HepG2 (cell line): ENCODE measurements around the gene PLK2. TPM values are rescaled to one million over a fixed set of nuclear protein-coding genes. Genes with fewer than 3 reads are reported as not detected.

Experiments used
- ATAC-seq: fragments of 200-7000 bp; cut with Tn5 transposase; 3 replicates; pipeline ENCODE4 v1.9.1; 2020; ENCODE audit warnings: mild to moderate bottlenecking, moderate library complexity
- BruUV-seq: library from RNA; stranded (reverse); fragments of 400-500 nt; replicated peaks from 2 replicates; lab custom pipeline; 2021; lab: Mats Ljungman, UMichigan
- CTCF ChIA-PET: fragments of 300-600 bp; formaldehyde crosslinking; extraction: SDS; loops from one replicate; lab custom pipeline; 2021; ENCODE audit warnings: low total read pairs, inconsistent platforms, low intra/inter-chr PET ratio; lab: Yijun Ruan, JAX
- POLR2A ChIA-PET: fragments of 350-600 bp; sonication (Branson Sonifier 250); formaldehyde crosslinking; loops from one replicate; lab custom pipeline; 2020; ENCODE audit warnings: antibody characterized with exemption, inconsistent platforms; lab: Yijun Ruan, JAX
- DNase-seq: peaks from one replicate; pipeline ENCODE4 v3.0.0-alpha.2; 2015; ENCODE audit warnings: low spot score
- FAIRE-seq: peaks from 3 replicates; lab custom pipeline; 2011; peaks lifted over from hg19 to GRCh38; lab: Jason Lieb, UNC
- H2AFZ ChIP-seq: one replicate; pipeline ENCODE4 v1.6.1; 2011; ENCODE audit warnings: low read length, inconsistent platforms
- H3K27ac ChIP-seq: fragments of 300-600 bp; 3 replicates; pipeline ENCODE4 v1.8.0; 2011; ENCODE audit warnings: mixed run types, mild to moderate bottlenecking, mixed read lengths, low read length, inconsistent platforms; ENCODE audit not compliant: insufficient read depth; ENCODE audit errors: extremely low read length
- H3K27me3 ChIP-seq, 2 experiments: fragments of 200-600 bp in 1 of 2; 2 replicates in 1 of 2; 3 replicates in 1 of 2; pipeline versions ENCODE4 v1.6.0 to v1.8.0; 2011; ENCODE audit warnings: low read length in 2 of 2, mild to moderate bottlenecking in 2 of 2, moderate library complexity in 2 of 2, inconsistent platforms in 1 of 2; ENCODE audit not compliant: insufficient read depth in 2 of 2, control insufficient read depth in 1 of 2
- H3K36me3 ChIP-seq, 2 experiments: fragments of 200-600 bp in 1 of 2; replicated peaks in 1 of 2; 2 replicates in 1 of 2; 3 replicates in 1 of 2; pipeline versions ENCODE4 v1.5.1 to v1.8.0; 2011; ENCODE audit warnings: low read length in 2 of 2, inconsistent platforms in 1 of 2; ENCODE audit not compliant: insufficient read depth in 2 of 2, control insufficient read depth in 1 of 2
- H3K4me1 ChIP-seq: 2 replicates; pipeline ENCODE4 v1.5.1; 2012; ENCODE audit warnings: low read length, inconsistent platforms; ENCODE audit not compliant: insufficient read depth
- H3K4me2 ChIP-seq: 2 replicates; pipeline ENCODE4 v1.6.0; 2011; ENCODE audit warnings: low read depth, low read length, inconsistent platforms
- H3K4me3 ChIP-seq, 3 experiments: fragments of 200-600 bp in 1 of 3; sonication (generic), shearing (Covaris generic) in 1 of 3; replicated peaks in 1 of 3; 2 replicates each; pipeline ENCODE4 v1.5.1; 2011 to 2016; ENCODE audit warnings: low read length in 3 of 3, inconsistent platforms in 2 of 3, low read depth in 2 of 3, mild to moderate bottlenecking in 2 of 3, control low read depth in 1 of 3, mixed read lengths in 1 of 3; ENCODE audit not compliant: insufficient read depth in 1 of 3
- H3K79me2 ChIP-seq: one replicate; pipeline ENCODE4 v1.6.1; 2011; ENCODE audit warnings: low read length, inconsistent platforms; ENCODE audit not compliant: insufficient read depth
- H3K9ac ChIP-seq: 2 replicates; pipeline ENCODE4 v1.6.0; 2011; ENCODE audit warnings: mild to moderate bottlenecking, low read depth, low read length, inconsistent platforms; ENCODE audit not compliant: insufficient read depth
- H3K9me3 ChIP-seq: 2 replicates; pipeline ENCODE4 v1.5.1; 2012; ENCODE audit warnings: mild to moderate bottlenecking, low read length
- H4K20me1 ChIP-seq: 2 replicates; pipeline ENCODE4 v1.6.0; 2011; ENCODE audit warnings: inconsistent platforms, mild to moderate bottlenecking, low read length, moderate library complexity; ENCODE audit not compliant: insufficient read depth
- GFI1 ChIP-seq: sonication (generic); formaldehyde crosslinking; IDR thresholded peaks from 2 replicates; pipeline ENCODE4 v1.5.0; 2020; ENCODE audit warnings: missing genetic modification reagents, mild to moderate bottlenecking, borderline replicate concordance
- KAT7 ChIP-seq: IDR thresholded peaks from 2 replicates; pipeline ENCODE4 v1.6.1; 2018; ENCODE audit warnings: borderline replicate concordance, missing compliant biosample characterization
- NFKB2 ChIP-seq: sonication (generic); formaldehyde crosslinking; IDR thresholded peaks from 2 replicates; pipeline ENCODE4 v1.4.0; 2020; ENCODE audit warnings: missing genetic modification reagents, borderline replicate concordance
- NR2F1 ChIP-seq, 2 experiments: fragments of 450-650 bp in 1 of 2; formaldehyde crosslinking in 1 of 2; IDR thresholded peaks; 2 replicates each; pipeline versions ENCODE4 v1.5.0 to v1.6.1; 2016 to 2020; ENCODE audit warnings: mild to moderate bottlenecking in 1 of 2, missing compliant biosample characterization in 1 of 2, missing genetic modification reagents in 1 of 2, moderate library complexity in 1 of 2
- PAX8 ChIP-seq: sonication (generic); formaldehyde crosslinking; IDR thresholded peaks from 2 replicates; pipeline ENCODE4 v1.8.0; 2022; ENCODE audit warnings: mild to moderate bottlenecking, missing genetic modification reagents, borderline replicate concordance
- PCBP1 ChIP-seq: fragments of 200-400 bp; formaldehyde crosslinking; IDR thresholded peaks from 2 replicates; pipeline ENCODE4 v1.6.1; 2017; ENCODE audit warnings: mild to moderate bottlenecking, low read depth, low read length, borderline replicate concordance
- PCBP2 ChIP-seq: fragments of 200-400 bp; formaldehyde crosslinking; optimal IDR thresholded peaks from 2 replicates; pipeline ENCODE3; 2018; ENCODE audit warnings: low read length, low read depth; ENCODE audit not compliant: poor library complexity, severe bottlenecking
- SSRP1 ChIP-seq: IDR thresholded peaks from 2 replicates; pipeline ENCODE4 v1.6.1; 2016; ENCODE audit warnings: control low read depth
- ZNF678 ChIP-seq: sonication (generic); formaldehyde crosslinking; IDR thresholded peaks from 2 replicates; pipeline ENCODE4 v1.4.0; 2020; ENCODE audit warnings: mild to moderate bottlenecking, missing genetic modification reagents
- ZNF775 ChIP-seq: sonication (generic); formaldehyde crosslinking; IDR thresholded peaks from 2 replicates; pipeline ENCODE4 v1.4.0; 2020; ENCODE audit warnings: missing genetic modification reagents, mild to moderate bottlenecking, moderate library complexity, borderline replicate concordance
- WGBS: methylation state at CpG from one replicate; pipeline ENCODE4 v1.1.6; 2017; ENCODE audit warnings: low lambda C conversion rate; 5-methylcytosine and 5-hydroxymethylcytosine counted together
- in situ Hi-C: cut with HindIII; loops from 2 replicates; pipeline ENCODE4 v1.10.0; 2017; ENCODE audit warnings: low pct_unique_long_range_greater_than_20kb; ENCODE audit not compliant: extremely low pct_ligation_motif_present
- intact Hi-C: fragments of 100-400 bp; cut with micrococcal nuclease; formaldehyde crosslinking; loops from one replicate; pipeline ENCODE4 v1.10.0; 2022; ENCODE audit not compliant: unreplicated experiment
- polyA plus RNA-seq, 8 experiments: library from polyadenylated mRNA; depleted of rRNA in 3 of 8; stranded (reverse) in 7 of 8; unstranded in 1 of 8; fragments of >200 nt; fragmentation: Illumina TruSeq in 4 of 8; extraction: Trizol in 4 of 8; gene quantifications; 2 replicates each; pipeline versions ENCODE4 v1.2.1 to v1.2.3, GENCODE V29; 2011 to 2016; ENCODE audit warnings: low read depth in 4 of 8, missing spikeins in 1 of 8, mixed read lengths in 1 of 8; ENCODE audit not compliant: insufficient read depth in 1 of 8
- total RNA-seq, 5 experiments: library from RNA; depleted of rRNA; stranded (reverse); fragments of >200 nt; fragmentation: Illumina TruSeq; extraction: Trizol; gene quantifications; 2 replicates each; pipeline ENCODE4 v1.2.3, GENCODE V29; 2016; ENCODE audit warnings: low read depth in 1 of 5
- TF ChIP-seq, protein P1 (sequence below): IDR thresholded peaks from 2 replicates; pipeline ENCODE4 v1.6.1; 2012; ENCODE audit warnings: low read depth, low read length, improper control_type of control experiment
- TF ChIP-seq, protein P2 (sequence below): sonication (generic); formaldehyde crosslinking; IDR thresholded peaks from 2 replicates; pipeline ENCODE4 v1.8.1; 2023; ENCODE audit warnings: mild to moderate bottlenecking, missing genetic modification reagents
- TF ChIP-seq, protein P3 (sequence below): sonication (generic); formaldehyde crosslinking; IDR thresholded peaks from 2 replicates; pipeline ENCODE4 v1.4.0; 2020; ENCODE audit warnings: missing genetic modification reagents
- TF ChIP-seq, protein P4 (sequence below): sonication (generic); formaldehyde crosslinking; IDR thresholded peaks from 2 replicates; pipeline ENCODE4 v1.4.0; 2020; ENCODE audit warnings: missing genetic modification reagents, mild to moderate bottlenecking, borderline replicate concordance

Gene PLK2
- total and polyA plus RNA-seq, 2 of the 13 experiments (the other 11 are each of a cell fraction or from before 2014, with no cell fraction given): 9.6 to 29.6 TPM

DNA sequence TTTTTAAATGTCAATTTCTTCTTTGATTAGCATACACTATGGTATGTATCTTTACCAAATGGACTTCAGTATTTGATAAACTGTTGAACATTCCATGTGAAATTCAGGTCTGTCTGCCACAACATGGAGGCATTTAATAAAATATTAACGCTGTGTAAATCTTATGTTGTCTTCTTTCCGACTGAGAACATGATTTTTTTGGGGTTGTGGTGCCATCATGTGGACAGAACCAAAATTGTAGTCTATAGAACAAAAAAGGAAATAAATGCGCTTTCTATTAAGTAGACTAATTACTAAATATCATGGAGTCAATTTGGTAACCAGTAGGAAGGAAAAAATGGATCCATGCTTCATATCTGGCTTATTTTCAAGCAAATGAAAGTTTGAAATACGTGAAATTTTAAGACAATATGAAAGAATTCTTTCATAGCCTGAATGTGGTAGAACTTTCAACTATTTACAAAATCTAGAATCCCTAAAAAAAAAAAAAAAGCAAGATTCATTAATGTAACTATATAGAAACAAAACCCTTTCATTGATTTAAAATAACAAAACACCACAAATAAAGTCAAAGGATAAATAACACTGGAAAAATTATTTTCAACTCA, 2.8 kb upstream of the PLK2 start (continued):
- no peak for TF ChIP-seq ZNF678 (CRISPR knock-in tag)
- TF ChIP-seq, protein P1, sequence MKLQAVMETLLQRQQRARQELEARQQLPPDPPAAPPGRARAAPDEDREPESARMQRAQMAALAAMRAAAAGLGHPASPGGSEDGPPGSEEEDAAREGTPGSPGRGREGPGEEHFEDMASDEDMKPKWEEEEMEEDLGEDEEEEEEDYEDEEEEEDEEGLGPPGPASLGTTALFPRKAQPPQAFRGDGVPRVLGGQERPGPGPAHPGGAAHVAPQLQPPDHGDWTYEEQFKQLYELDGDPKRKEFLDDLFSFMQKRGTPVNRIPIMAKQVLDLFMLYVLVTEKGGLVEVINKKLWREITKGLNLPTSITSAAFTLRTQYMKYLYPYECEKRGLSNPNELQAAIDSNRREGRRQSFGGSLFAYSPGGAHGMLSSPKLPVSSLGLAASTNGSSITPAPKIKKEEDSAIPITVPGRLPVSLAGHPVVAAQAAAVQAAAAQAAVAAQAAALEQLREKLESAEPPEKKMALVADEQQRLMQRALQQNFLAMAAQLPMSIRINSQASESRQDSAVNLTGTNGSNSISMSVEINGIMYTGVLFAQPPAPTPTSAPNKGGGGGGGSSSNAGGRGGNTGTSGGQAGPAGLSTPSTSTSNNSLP: peak; percentile 67

DNA sequence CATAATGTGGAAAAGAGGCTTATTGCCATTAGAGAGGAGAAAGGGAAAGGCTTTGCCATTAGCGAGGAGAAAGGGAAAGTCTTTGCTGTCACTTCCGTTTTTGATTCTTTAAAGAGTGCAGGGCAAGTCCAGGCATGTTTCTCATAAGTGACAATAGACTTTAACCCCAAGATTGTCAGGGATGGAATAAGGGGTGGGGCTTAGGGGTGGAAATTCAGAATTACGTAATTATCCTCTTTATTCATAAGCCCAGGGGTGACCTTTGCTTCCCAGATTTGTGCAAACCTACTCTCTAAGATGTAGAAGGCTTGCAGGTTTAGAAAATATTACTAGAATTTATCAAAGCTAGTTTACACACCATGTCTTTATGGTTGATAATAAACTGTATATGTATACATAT, 2.3 kb upstream of the PLK2 start:
- Histone ChIP-seq H3K4me3 (peak overlapping the region in 1 of 3 experiments; percentile 15; a peak in 1 of 6 replicates), H3K9me3 (no peaks in the 10 kb centered on the region), H4K20me1 (no peaks in the 10 kb centered on the region), H3K27me3 (no peaks in the 10 kb centered on the region; a peak in 1 of 5 replicates), H3K27ac (peak overlapping the region; percentile 73), H3K79me2 (peaks cover 11% of the 10 kb centered on the region), H3K4me2 (peak overlapping the region; percentile 43), H3K4me1 (peaks cover 39% of the 10 kb centered on the region), H3K9ac (0 out of 2 replicates have a peak overlapping the region, but pooled peaks have one; percentile 31), H2AFZ (peak overlapping the region; percentile 51), H3K36me3 (peaks cover 0 to under 1% of the 10 kb centered on the region in 2 experiments; a peak in 1 of 5 replicates)
- peak; percentile 5; the same call in 1 of the 3 replicates for ATAC-seq
- 37% methylated on average over 3 of the region's 3 CpGs for WGBS
- intact Hi-C loops (loop anchor here (1.0 to 2.0 kb wide), 6 partner anchors 573 to 1164 kb away; no protein-coding TSS in a partner anchor), in situ Hi-C loops (loop anchor here (5.0 to 25.0 kb wide), 4 partner anchors 680 to 1165 kb away; no protein-coding TSS in a partner anchor)
- peak; percentile 82 for DNase-seq
- ChIA-PET POLR2A (interaction anchor here (5.0 kb wide), 1 partner anchor 812 kb away, joined by 22 read pairs; no protein-coding TSS in a partner anchor), CTCF (interaction anchor here (0.8 to 3.6 kb wide), 5 partner anchors 683 to 1163 kb away, joined by 3 to 38 read pairs (median 8); no protein-coding TSS in a partner anchor)
- FAIRE-seq: peak; percentile 28
- no TSS peak for BruUV-seq
- TF ChIP-seq, protein P2, sequence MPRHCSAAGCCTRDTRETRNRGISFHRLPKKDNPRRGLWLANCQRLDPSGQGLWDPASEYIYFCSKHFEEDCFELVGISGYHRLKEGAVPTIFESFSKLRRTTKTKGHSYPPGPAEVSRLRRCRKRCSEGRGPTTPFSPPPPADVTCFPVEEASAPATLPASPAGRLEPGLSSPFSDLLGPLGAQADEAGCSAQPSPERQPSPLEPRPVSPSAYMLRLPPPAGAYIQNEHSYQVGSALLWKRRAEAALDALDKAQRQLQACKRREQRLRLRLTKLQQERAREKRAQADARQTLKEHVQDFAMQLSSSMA: no peak
- TF ChIP-seq NR2F1 (CRISPR knock-in tag; IDR thresholded peaks at IDR 0.05): no peak
- TF ChIP-seq, protein P3, sequence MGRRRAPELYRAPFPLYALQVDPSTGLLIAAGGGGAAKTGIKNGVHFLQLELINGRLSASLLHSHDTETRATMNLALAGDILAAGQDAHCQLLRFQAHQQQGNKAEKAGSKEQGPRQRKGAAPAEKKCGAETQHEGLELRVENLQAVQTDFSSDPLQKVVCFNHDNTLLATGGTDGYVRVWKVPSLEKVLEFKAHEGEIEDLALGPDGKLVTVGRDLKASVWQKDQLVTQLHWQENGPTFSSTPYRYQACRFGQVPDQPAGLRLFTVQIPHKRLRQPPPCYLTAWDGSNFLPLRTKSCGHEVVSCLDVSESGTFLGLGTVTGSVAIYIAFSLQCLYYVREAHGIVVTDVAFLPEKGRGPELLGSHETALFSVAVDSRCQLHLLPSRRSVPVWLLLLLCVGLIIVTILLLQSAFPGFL (CRISPR knock-in tag): no peak
- TF ChIP-seq SSRP1 (CRISPR knock-in tag): no peak
- peak; percentile 53; the same call in 1 of the 2 replicates for TF ChIP-seq GFI1 (CRISPR knock-in tag)
- no peak for TF ChIP-seq PCBP1
- no peak for TF ChIP-seq KAT7
- TF ChIP-seq ZNF775 (CRISPR knock-in tag): no peak
- no peak for TF ChIP-seq PCBP2
- TF ChIP-seq, protein P4, sequence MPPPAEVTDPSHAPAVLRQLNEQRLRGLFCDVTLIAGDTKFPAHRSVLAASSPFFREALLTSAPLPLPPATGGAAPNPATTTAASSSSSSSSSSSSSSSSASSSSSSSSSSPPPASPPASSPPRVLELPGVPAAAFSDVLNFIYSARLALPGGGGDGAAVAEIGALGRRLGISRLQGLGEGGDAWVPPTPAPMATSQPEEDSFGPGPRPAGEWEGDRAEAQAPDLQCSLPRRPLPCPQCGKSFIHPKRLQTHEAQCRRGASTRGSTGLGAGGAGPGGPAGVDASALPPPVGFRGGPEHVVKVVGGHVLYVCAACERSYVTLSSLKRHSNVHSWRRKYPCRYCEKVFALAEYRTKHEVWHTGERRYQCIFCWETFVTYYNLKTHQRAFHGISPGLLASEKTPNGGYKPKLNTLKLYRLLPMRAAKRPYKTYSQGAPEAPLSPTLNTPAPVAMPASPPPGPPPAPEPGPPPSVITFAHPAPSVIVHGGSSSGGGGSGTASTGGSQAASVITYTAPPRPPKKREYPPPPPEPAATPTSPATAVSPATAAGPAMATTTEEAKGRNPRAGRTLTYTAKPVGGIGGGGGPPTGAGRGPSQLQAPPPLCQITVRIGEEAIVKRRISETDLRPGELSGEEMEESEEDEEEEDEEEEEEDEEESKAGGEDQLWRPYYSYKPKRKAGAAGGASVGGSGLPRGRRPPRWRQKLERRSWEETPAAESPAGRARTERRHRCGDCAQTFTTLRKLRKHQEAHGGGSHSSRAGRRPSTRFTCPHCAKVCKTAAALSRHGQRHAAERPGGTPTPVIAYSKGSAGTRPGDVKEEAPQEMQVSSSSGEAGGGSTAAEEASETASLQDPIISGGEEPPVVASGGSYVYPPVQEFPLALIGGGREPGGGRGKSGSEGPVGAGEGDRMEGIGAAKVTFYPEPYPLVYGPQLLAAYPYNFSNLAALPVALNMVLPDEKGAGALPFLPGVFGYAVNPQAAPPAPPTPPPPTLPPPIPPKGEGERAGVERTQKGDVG (CRISPR knock-in tag): no peak
- no peak for TF ChIP-seq NFKB2
- no peak for TF ChIP-seq PAX8 (CRISPR knock-in tag)
